Measurements from ENCODE around the gene ZNRF2.

ZNRF2 gene

GRCh38 chr7:30284298-30285066, at the start of gene ZNRF2:
TSS of gene ZNRF2 (plus strand) at chr7:30284597. CDS start at chr7:30285358, 761 bp downstream.
- peak; percentile 99 for DNase-seq (ENCODE audit: low read depth)

- no peak for DNase-seq (ENCODE audit: low read depth)
These were observed 47.1 kb upstream of the ZNRF2 start for GRCh38 chr7:30237271-30237695.

GRCh38 chr7:30238721-30239441, 45.5 kb upstream of the ZNRF2 start:
- DNase-seq (ENCODE audit: low read depth), result no peak

GRCh38 chr7:30240106-30240800, 44.1 kb upstream of the ZNRF2 start:
- no peak for DNase-seq (ENCODE audit: low read depth)

DNA sequence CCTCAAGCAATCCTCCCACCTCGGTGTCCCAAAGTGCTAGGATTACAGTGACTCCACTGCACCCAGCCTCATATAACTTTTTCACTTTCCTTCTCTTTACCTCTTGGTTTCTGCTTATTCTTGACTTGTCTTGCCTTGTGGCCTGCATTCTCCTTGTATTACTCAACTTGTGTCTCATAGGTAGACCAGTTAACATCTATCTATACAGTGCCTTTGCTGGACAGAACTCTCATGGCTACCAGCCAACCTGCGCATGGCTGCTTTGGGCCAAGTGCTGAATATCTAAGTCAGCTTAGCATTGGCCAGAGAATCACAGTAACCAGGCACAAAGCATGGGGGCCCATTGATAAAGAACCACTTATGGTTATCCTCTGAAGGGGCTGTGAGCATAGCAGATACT, 42.6 kb upstream of the ZNRF2 start:
- DNase-seq (ENCODE audit: low read depth), result no peak

DNA sequence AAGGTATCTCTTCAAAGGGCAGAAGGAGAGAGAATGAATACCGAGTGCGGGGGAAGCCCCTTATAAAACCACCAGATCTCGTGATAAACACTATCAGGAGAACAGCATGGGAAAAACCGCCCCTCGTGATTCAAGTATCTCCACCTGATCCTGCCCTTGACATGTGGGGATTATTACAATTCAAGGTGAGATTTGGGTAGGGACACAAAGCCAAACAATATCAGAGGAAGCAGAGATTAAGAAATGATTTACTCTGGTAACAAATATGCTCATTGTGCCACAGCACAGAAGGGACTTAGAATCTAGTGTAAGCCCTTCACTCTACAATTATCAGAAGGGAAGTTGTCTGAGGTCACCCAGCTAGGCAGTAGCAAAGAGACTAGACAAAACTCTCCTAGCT, 40.1 kb upstream of the ZNRF2 start:
- DNase-seq (ENCODE audit: low read depth), result no peak

DNA sequence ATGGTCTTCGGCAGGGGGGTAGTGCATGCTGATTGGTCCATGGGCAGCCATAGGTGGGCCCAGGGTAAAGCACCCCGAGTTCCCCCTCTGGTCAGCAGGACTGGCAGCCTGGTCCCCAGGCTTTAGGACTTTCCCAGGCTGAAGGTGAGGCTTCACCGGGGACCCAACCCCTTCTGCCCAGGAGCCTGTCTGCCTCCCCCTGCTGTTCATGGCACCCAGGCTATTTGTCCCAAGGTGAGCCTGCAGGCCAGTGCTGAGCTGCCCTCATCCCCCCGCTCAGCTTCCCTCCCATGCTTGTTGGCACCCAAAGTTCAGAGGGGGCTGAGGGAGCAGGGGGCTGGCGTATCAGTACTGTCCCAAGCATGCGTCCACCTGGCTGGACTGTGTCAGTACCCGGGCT, 38.5 kb upstream of the ZNRF2 start:
- no peak for DNase-seq (ENCODE audit: low read depth)

GRCh38 chr7:30246392-30246791, 38.0 kb upstream of the ZNRF2 start:
- DNase-seq (ENCODE audit: low read depth), result no peak

DNA sequence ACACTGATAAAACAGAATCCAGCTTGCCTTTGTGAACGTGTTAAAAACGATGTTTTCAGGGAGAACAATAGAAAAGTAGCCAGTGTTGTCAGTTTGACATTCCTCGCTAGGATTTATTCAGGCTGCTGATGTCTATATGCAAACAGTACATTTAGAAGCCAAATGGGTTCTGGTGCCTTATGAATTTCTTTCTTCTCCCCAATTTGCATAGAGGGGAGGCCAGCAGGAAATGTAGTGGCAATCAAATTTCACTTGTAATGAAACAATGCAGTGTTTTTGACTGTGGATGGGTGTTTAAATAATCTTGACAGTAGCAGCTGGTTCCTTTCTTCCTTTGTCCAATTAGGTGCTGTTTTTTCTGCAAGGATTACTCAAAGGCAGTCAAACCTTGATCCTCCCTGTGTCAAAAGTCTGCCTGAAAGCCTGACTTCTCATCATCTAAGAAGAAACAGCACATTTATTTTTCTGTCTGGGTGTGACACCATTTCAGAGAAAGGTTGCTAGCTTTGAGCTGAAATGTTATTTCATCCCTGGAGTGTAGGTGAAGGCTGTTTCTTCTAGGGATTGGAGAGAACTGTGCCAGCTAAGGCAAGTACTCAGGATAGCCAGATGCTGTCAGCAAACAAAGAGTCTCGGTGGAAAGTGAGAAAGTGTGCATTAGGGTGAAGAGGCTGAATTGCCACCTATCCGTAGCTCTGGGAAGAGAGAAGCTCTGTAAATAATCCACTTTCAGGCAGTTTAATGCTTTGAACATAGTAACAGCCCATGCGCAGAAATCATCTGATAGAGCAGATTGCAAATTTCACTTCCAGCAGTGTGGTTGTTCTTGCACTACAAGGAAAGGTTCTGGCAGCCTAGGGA, 36.6 kb upstream of the ZNRF2 start:
- DNase-seq (ENCODE audit: low read depth), result no peak

- no peak for DNase-seq (ENCODE audit: low read depth)
These were observed 35.1 kb upstream of the ZNRF2 start for GRCh38 chr7:30249316-30249715.

- DNase-seq (ENCODE audit: low read depth), result no peak
These were observed 34.2 kb upstream of the ZNRF2 start for GRCh38 chr7:30249986-30250774.

DNA sequence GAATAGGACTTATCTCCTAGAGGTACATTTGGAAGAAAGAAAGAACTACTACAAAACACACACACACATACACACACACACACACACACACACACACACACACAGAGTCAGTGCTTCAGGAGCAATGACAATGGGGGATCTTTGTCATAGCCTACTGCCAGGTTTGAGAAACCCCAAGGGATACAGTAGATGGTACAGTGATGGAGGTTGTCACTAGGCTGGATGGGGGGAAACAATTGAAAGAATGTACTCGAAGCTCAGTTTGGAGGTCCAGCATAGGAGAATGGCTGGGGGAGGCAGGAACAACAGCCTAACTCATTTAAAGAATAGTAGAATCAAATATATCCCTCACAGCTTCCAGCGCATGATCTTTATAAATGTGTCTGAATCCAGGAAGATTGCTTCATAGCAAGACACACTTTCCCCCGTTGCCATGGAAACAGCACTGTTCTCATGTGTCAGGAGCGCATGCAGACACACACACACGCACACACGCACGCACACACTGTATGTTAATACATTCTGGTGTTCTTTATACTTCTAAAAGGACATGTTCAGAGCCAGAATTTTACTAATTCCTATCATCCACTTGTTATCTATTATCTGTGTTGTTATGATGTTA, 32.6 kb upstream of the ZNRF2 start:
- DNase-seq (ENCODE audit: low read depth), result no peak

GRCh38 chr7:30252885-30253795, 31.3 kb upstream of the ZNRF2 start:
- no peak for DNase-seq (ENCODE audit: low read depth)

GRCh38 chr7:30253796-30254165, 30.6 kb upstream of the ZNRF2 start:
- no peak for DNase-seq (ENCODE audit: low read depth)

DNA sequence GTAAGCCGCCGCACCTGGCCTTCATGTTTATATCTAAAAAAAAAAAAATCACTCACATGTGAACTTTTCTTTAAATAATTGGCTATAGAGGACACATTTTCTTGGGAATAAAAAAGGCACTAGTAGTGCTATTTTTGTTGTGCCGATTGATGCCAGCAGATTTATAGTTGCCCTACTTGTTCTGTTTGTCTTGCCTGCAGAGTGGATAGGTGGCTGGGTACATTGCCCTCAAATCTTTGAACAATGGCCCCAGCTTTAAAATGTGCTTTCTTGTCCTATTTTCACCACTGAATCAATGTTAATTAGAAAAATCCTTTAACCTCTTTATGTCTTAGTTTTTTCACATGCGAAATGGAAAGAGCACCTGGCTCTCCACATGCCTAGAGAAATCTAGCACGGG, 30.1 kb upstream of the ZNRF2 start:
- no peak for DNase-seq (ENCODE audit: low read depth)

DNA sequence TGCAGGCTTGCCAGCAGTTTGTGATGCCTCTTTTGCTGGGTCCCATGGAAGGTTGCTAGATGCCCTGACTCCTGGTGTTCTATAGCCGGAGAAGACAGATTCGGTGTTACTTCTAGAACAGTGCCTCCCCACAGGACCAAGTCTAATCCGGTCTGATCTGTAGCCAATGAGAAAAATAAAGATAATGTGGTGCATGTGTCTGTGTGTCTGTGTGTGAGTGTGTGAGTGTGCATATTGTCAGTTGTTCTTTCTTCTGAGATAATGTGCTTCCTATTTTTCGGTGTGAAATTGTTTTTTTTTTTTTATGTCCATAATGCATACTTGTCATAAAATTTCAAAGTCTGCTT, 29.7 kb upstream of the ZNRF2 start:
- no peak for DNase-seq (ENCODE audit: low read depth)

GRCh38 chr7:30255064-30255769, 29.2 kb upstream of the ZNRF2 start:
- DNase-seq (ENCODE audit: low read depth), result no peak

DNA sequence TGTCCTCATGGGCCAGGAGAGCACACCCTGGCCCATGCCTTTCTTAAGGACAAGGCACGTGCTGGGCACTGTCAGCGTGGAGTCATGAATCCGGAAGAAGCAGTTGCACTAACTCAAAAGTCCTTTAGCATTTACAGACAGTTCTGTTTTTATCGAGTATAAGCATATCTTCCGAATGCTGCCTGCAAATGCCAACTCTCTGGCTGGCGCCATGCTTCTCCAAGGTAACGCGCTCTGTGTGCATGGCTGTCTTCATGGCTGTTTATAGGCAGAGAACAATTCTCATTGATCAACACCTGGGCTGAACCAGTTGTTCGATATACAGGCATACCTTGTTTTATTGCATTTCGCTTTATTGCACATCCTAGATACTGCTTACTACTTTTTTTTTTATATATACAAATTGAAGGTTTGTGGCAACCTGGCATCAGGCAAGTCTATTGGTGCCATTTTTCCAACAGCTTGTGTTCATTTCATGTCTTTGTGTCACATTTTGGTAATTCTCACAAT, 28.0 kb upstream of the ZNRF2 start:
- no peak for DNase-seq (ENCODE audit: low read depth)

- no peak for DNase-seq (ENCODE audit: low read depth)
These were observed 24.1 kb upstream of the ZNRF2 start for GRCh38 chr7:30260246-30260768.
